A549 (cell line): Measurements from ENCODE around the gene OR8J1. TPM values are rescaled to one million over a fixed set of nuclear protein-coding genes. Genes with fewer than 3 reads are reported as not detected.

Experiments used
- ATAC-seq, 2 experiments: fragments of 200-7000 bp in 1 of 2; fragments of >200 bp in 1 of 2; cut with Nextera tagmentation in 1 of 2; cut with Tn5 transposase in 1 of 2; 3 replicates each; pipeline versions ENCODE4 v1.8.0 to v1.9.1; 2018 to 2020; ENCODE audit warnings: mild to moderate bottlenecking in 1 of 2, moderate library complexity in 1 of 2
- CTCF ChIA-PET: fragments of 300-600 bp; sonication (Branson Sonifier 250); formaldehyde crosslinking; extraction: SDS; loops from one replicate; lab custom pipeline; 2021; ENCODE audit warnings: antibody characterized with exemption, inconsistent platforms; lab: Yijun Ruan, JAX
- POLR2A ChIA-PET: fragments of 350-600 bp; formaldehyde crosslinking; extraction: SDS; loops from one replicate; lab custom pipeline; 2021; ENCODE audit warnings: antibody characterized with exemption, inconsistent platforms; lab: Yijun Ruan, JAX
- DNase-seq, 2 experiments: peaks; one replicate each; pipeline versions ENCODE4 v3.0.0 to v3.0.0-alpha.2; 2011 to 2016; ENCODE audit warnings: low read depth in 1 of 2, low spot score in 1 of 2
- FAIRE-seq: peaks from 2 replicates; lab custom pipeline; 2011; peaks lifted over from hg19 to GRCh38; lab: Jason Lieb, UNC
- H3K27ac ChIP-seq, 2 experiments: fragments of >200 bp; sonication (Bioruptor Twin); formaldehyde crosslinking; 3 replicates each; pipeline ENCODE4 v1.5.1; 2016 to 2017
- H3K4me1 ChIP-seq: fragments of >200 bp; sonication (Bioruptor Twin); formaldehyde crosslinking; 3 replicates; pipeline ENCODE4 v1.6.1; 2016
- H3K4me2 ChIP-seq: fragments of >200 bp; sonication (Bioruptor Twin); formaldehyde crosslinking; 3 replicates; pipeline ENCODE4 v1.6.1; 2016
- H3K4me3 ChIP-seq: fragments of >200 bp; sonication (Bioruptor Twin); formaldehyde crosslinking; 3 replicates; pipeline ENCODE4 v1.5.1; 2016
- H3K9me3 ChIP-seq: fragments of >200 bp; sonication (Bioruptor Twin); formaldehyde crosslinking; 3 replicates; pipeline ENCODE4 v1.6.1; 2016
- CBX8 ChIP-seq: fragments of 200-600 bp; sonication (generic); IDR thresholded peaks from 2 replicates; pipeline ENCODE4 v1.6.1; 2016
- CTCF ChIP-seq: fragments of >200 bp; sonication (Bioruptor Twin); formaldehyde crosslinking; IDR thresholded peaks from 3 replicates; pipeline ENCODE4 v1.5.1; 2016
- EHF ChIP-seq: fragments of 250-450 bp; sonication (Bioruptor Pico); IDR thresholded peaks from 2 replicates; pipeline ENCODE4 v1.5.0; 2020; ENCODE audit warnings: mild to moderate bottlenecking
- ELK1 ChIP-seq: fragments of 150-350 bp; IDR thresholded peaks from 2 replicates; pipeline ENCODE4 v1.6.1; 2014; ENCODE audit warnings: low read depth, mild to moderate bottlenecking, low read length
- FOSB ChIP-seq: fragments of 250-450 bp; sonication (Bioruptor Pico); IDR thresholded peaks from 2 replicates; pipeline ENCODE4 v1.5.0; 2020; ENCODE audit warnings: mild to moderate bottlenecking, moderate library complexity
- GATA3 ChIP-seq: IDR thresholded peaks from 2 replicates; pipeline ENCODE4 v1.6.1; 2012; ENCODE audit warnings: borderline replicate concordance
- HDAC2 ChIP-seq: fragments of 200-600 bp; sonication (generic); IDR thresholded peaks from 2 replicates; pipeline ENCODE4 v1.6.1; 2016
- HEYL ChIP-seq: fragments of 250-450 bp; sonication (Bioruptor Pico); IDR thresholded peaks from 2 replicates; pipeline ENCODE4 v1.8.0; 2021; ENCODE audit warnings: mild to moderate bottlenecking, moderate library complexity
- HMGXB4 ChIP-seq: fragments of 250-450 bp; sonication (Bioruptor Pico); IDR thresholded peaks from 2 replicates; pipeline ENCODE4 v1.5.0; 2021; ENCODE audit warnings: mild to moderate bottlenecking, moderate library complexity, borderline replicate concordance
- JUN ChIP-seq, 2 experiments: fragments of >200 bp; sonication (Bioruptor Twin); formaldehyde crosslinking; IDR thresholded peaks; 2 replicates in 1 of 2; 3 replicates in 1 of 2; pipeline ENCODE4 v1.6.1; 2016 to 2017
- JUNB ChIP-seq: fragments of >200 bp; sonication (Bioruptor Twin); formaldehyde crosslinking; IDR thresholded peaks from 2 replicates; pipeline ENCODE4 v1.6.1; 2016
- KDM5A ChIP-seq: fragments of 200-600 bp; sonication (generic); IDR thresholded peaks from 2 replicates; pipeline ENCODE4 v1.6.1; 2016; ENCODE audit warnings: antibody characterized with exemption, mild to moderate bottlenecking
- MAFK ChIP-seq: fragments of 450-650 bp; IDR thresholded peaks from 2 replicates; pipeline ENCODE4 v1.6.1; 2014; ENCODE audit not compliant: partially characterized antibody
- MYC ChIP-seq: IDR thresholded peaks from 2 replicates; pipeline ENCODE4 v1.6.1; 2012; ENCODE audit warnings: mild to moderate bottlenecking, inconsistent platforms, low read length, improper control_type of control experiment, borderline replicate concordance
- NR3C1 ChIP-seq: fragments of >200 bp; sonication (Bioruptor Twin); formaldehyde crosslinking; IDR thresholded peaks from 3 replicates; pipeline ENCODE4 v1.6.1; 2017
- POLR2A ChIP-seq: IDR thresholded peaks from 2 replicates; pipeline ENCODE4 v1.6.1; 2012; ENCODE audit warnings: mild to moderate bottlenecking, low read length
- RFX5 ChIP-seq: fragments of 450-650 bp; IDR thresholded peaks from 2 replicates; pipeline ENCODE4 v1.7.1; 2014; ENCODE audit warnings: antibody characterized with exemption, mild to moderate bottlenecking, moderate library complexity
- TP53 ChIP-seq: fragments of 250-450 bp; sonication (Bioruptor Pico); IDR thresholded peaks from 2 replicates; pipeline ENCODE4 v1.5.0; 2021; ENCODE audit warnings: mild to moderate bottlenecking, moderate library complexity
- WGBS: methylation state at CpG from one replicate; pipeline ENCODE4 v1.1.6; 2017; ENCODE audit errors: missing lambda C conversion rate; 5-methylcytosine and 5-hydroxymethylcytosine counted together
- polyA plus RNA-seq, 4 experiments: library from polyadenylated mRNA; depleted of rRNA in 3 of 4; stranded (reverse); fragments of >200 nt; fragmentation: RNase III in 1 of 4; extraction: RNeasy Plus Mini Kit Qiagen cat#74134 plus additional on column Dnase treatment in 1 of 4; gene quantifications; 2 replicates in 3 of 4; 3 replicates in 1 of 4; pipeline ENCODE4 v1.2.3, GENCODE V29; 2011 to 2017

OR8J1 gene
- polyA plus RNA-seq, 2 of the 4 experiments (the other 2 are of a cell fraction): not detected

GRCh38 chr11:56314844-56315243, 39.2 kb upstream of the OR8J1 start, which contains the start of gene OR8K3:
TSS of gene OR8K3 (plus strand) at chr11:56315144. CDS start at chr11:56318307, 3,163 bp downstream.
- POLR2A ChIA-PET: no interaction called here
- FAIRE-seq (no peak), DNase-seq (no peak), ATAC-seq (no peak)
- H3K4me2 ChIP-seq: no peak within 1 kb of the TSS
- CTCF ChIA-PET: no interaction called here
- no peak within 1 kb of the TSS for H3K27ac ChIP-seq
- no peaks in the 10 kb centered on the region for H3K4me1 ChIP-seq
- no peak within 1 kb of the TSS for H3K4me3 ChIP-seq
- no peak for TF ChIP-seq FOSB (CRISPR knock-in tag)
- no peak for TF ChIP-seq CTCF
- TF ChIP-seq JUN (IDR thresholded peaks at IDR 0.05): no peak
- no peak for TF ChIP-seq ELK1
- TF ChIP-seq EHF (CRISPR knock-in tag): no peak
- no peak for TF ChIP-seq KDM5A
- H3K9me3 ChIP-seq: no peaks in the 10 kb centered on the region

GRCh38 chr11:56331861-56332491, 22.1 kb upstream of the OR8J1 start:
- no peak for ATAC-seq
- H3K4me2 ChIP-seq: no peak overlapping the region
- no peak overlapping the region for H3K4me3 ChIP-seq
- 13% methylated on average over 8 of the region's 34 CpGs for WGBS
- DNase-seq: no peak
- H3K9me3 ChIP-seq: no peaks in the 10 kb centered on the region
- TF ChIP-seq MAFK (no peak), HDAC2 (no peak), CTCF (no peak), HEYL (no peak), POLR2A (no peak), GATA3 (no peak), CBX8 (no peak), MYC (no peak)
- POLR2A ChIA-PET: no interaction called here
- CTCF ChIA-PET: no interaction called here
- no peak overlapping the region for H3K27ac ChIP-seq
- FAIRE-seq: no peak
- H3K4me1 ChIP-seq: no peaks in the 10 kb centered on the region

- Histone ChIP-seq H3K4me1 (no peaks in the 10 kb centered on the region), H3K4me3 (no peak overlapping the region), H3K27ac (no peak overlapping the region), H3K4me2 (no peak overlapping the region), H3K9me3 (no peaks in the 10 kb centered on the region)
- DNase-seq (no peak), ATAC-seq (no peak), FAIRE-seq (no peak)
- 48% methylated on average over 3 of the region's 3 CpGs for WGBS
- TF ChIP-seq NR3C1 (no peak), MAFK (no peak), HMGXB4 (CRISPR knock-in tag) (no peak), TP53 (no peak), JUNB (no peak), EHF (CRISPR knock-in tag) (no peak), FOSB (CRISPR knock-in tag) (no peak), RFX5 (no peak)
- ChIA-PET POLR2A (no interaction called here), CTCF (no interaction called here)
Measured at GRCh38 chr11:56333156-56333555, 20.9 kb upstream of the OR8J1 start.
